ENCODE data around the gene GALNT2.

GRCh38 chr1:230067871-230068620 lies 1.0 kb downstream of the GALNT2 start:
- TF ChIP-seq POLR2AphosphoS5 (IDR thresholded peaks at IDR 0.05) (peak in 1 of 4 donors; percentile 3), EP300 (IDR thresholded peaks at IDR 0.05) (no peak), POLR2A (IDR thresholded peaks at IDR 0.05) (no peak)
- TF ChIP-seq, protein P1, sequence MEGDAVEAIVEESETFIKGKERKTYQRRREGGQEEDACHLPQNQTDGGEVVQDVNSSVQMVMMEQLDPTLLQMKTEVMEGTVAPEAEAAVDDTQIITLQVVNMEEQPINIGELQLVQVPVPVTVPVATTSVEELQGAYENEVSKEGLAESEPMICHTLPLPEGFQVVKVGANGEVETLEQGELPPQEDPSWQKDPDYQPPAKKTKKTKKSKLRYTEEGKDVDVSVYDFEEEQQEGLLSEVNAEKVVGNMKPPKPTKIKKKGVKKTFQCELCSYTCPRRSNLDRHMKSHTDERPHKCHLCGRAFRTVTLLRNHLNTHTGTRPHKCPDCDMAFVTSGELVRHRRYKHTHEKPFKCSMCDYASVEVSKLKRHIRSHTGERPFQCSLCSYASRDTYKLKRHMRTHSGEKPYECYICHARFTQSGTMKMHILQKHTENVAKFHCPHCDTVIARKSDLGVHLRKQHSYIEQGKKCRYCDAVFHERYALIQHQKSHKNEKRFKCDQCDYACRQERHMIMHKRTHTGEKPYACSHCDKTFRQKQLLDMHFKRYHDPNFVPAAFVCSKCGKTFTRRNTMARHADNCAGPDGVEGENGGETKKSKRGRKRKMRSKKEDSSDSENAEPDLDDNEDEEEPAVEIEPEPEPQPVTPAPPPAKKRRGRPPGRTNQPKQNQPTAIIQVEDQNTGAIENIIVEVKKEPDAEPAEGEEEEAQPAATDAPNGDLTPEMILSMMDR (IDR thresholded peaks at IDR 0.05), result peak in 1 of 4 experiments; percentile 19
